Activated CD4-positive, CD25-positive, alpha-beta regulatory T cell treated with anti-CD3 and anti-CD28 coated beads, Interleukin-2, amount 50 U/mL, for 16 hours (primary cell): Measurements from ENCODE around the gene PTPN13.

ENCODE experiments used
- DNase-seq: peaks from one replicate; pipeline ENCODE4 v3.0.0-alpha.2; 2020; ENCODE audit warnings: low read depth, low spot score

PTPN13 gene

DNA sequence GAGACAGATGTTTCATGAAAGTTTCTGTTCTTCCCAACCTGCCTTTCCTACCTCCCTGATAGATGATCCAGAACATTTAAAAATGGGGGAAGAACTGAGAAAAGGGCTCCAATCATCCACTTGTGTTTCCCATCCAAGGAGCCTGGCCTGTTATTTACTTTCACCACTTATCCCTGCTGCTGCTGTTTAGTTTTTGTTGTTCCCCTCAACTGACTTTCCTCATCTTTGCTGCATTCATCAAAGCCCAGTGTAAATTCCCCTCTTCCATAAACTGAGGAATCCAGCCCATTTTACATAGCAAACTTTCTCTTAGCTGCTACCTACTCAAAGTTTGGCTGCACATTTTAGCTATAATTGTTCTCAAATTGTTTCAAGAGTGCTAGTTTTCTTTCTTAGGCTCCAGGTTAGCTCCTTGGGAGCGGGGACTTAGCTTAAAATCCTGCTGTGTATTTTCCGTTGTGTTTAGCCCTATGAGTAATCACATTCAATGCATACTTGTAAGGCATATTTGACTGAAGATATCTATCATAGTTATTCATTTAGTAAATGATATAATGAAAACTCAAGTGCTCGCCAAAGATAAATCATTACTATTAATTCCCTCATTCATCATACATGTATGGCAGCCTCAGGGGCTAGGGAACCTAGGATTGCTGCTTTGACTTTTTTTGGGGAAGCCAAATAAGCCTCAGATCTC is 1.4 kb upstream of the PTPN13 start:
- DNase-seq = no peak

- DNase-seq = no peak
Measured at GRCh38 chr4:86594559-86595425, 677 bp downstream of the PTPN13 start.

DNA sequence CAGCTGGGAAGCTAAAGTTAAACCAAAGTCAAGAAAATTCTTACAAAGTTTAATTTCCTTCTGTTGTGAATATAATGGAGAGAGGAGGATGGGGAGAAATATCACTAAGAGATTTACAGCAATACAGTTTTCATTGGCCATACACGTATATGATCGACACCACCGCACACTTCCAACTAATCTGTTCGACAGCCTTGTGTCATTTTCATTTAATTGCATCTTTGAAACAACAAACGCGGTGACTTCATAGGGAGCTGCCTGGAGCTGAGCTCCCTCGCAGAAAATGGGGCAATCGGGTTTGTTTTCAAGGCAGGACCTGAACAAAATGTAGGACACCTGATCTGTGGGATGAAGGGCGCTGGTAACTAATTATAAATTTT is 1.3 kb downstream of the PTPN13 start:
- DNase-seq = no peak

DNA sequence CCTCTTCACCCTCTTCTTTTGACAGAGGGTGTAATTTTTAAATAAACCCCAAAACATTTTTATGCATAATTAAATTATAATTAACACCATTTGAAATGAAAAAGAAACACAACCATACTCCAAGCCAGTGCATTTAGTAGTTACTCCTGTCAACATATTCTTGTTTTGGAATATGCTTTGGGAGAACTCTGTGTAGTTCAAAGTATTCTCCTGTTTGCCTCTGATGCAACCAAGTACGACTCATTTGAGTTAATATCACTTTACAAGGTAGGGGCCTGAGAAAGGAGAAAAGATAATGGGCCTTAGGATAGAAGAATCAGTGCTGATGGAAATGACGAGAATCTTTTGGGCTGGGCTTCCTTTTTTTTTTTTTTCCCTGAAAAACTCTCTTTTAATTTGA is 2.7 kb downstream of the PTPN13 start:
- DNase-seq = no peak

GRCh38 chr4:86600007-86600653 is 6.0 kb downstream of the PTPN13 start:
- no peak for DNase-seq

GRCh38 chr4:86603311-86603885 is 9.3 kb downstream of the PTPN13 start:
- no peak for DNase-seq

GRCh38 chr4:86606809-86607208 is 12.7 kb downstream of the PTPN13 start:
- no peak for DNase-seq

DNA sequence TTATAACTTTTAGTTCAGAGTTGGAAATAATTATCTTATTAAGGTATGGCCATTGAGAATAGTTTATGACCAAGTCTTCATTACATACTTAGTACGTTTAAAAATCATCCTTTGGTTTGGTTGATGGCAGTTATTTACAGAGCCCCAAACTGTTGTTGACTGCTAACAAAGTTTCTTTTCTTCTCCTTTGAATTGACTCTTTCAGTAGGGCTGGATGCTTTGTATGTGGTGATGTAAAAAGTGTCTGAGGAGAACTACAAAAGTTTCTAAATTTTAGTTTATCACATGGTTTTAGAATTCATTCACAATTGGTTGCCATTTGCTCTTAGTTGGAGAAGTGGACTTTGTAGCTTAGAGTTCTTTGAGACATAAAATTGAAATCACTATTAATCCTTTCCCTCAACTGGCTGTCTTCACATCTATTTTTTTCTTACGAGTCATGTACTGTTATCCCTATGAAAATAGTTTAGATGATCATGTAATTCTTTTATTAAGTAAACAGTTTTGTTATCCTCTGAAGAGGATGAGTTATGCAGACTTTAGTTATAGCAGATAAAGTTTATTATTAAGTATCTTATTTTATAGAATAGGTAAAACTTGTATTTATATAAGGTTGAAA is 14.8 kb downstream of the PTPN13 start:
- no peak for DNase-seq

- DNase-seq = no peak
Measured at GRCh38 chr4:86611757-86612156, 17.6 kb downstream of the PTPN13 start.

DNA sequence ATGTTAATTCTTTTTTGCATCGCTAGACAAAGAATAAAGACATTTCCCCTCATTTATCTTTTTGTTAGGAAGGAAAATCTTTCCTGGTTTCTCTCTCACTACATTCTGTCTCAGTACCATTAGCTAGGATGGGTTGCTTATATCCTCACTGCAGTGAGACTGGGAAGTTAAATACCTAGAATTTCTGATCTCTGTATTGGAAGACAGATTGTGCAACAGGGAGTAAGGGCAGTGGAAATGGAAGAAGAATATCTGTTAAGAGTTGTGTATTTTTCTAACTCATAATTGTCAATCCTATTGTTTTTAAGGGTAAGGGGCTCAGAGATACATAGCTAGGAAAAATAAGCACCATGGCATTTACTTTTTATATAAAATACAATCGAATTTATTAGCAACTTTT is 19.6 kb downstream of the PTPN13 start:
- no peak for DNase-seq

DNA sequence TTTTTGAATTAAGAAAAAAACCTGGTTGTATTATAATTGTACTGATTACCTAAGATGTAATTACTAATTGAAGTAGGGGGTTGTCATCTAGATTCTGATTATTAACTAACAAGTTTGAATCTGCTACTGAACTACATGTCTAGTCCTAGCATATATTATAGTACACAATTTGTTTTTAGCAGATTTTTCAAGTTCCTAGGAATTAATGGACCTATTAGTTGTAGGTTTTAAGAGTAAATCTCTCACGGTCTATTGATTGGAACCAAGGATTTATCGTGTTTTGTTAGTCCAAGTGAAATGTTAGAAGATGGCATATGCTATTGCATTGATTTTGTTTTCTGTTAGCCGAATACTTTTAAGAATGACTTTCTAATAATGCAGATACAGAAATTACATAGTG is 20.8 kb downstream of the PTPN13 start:
- DNase-seq = no peak

- DNase-seq = no peak
Measured at GRCh38 chr4:86615501-86615900, 21.4 kb downstream of the PTPN13 start.

DNA sequence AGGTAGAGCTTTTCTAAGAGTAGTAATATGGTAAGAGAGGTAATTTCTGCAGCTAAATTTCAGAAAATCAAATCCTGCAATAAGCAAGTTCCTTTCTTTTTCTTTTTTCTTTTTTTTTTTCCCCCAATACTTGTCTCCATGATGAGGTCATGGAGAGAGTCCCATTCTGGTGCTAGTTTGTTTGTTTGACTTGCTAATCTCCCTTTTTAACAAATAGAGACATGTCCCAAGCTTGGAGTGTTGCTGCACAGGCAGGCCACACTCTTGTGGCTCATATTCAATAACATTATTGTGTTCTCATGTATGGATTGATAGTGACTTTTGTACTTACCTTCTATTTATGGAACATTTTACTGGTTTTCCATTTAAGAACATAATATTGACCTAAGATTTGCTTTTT is 25.5 kb downstream of the PTPN13 start:
- no peak for DNase-seq

DNA sequence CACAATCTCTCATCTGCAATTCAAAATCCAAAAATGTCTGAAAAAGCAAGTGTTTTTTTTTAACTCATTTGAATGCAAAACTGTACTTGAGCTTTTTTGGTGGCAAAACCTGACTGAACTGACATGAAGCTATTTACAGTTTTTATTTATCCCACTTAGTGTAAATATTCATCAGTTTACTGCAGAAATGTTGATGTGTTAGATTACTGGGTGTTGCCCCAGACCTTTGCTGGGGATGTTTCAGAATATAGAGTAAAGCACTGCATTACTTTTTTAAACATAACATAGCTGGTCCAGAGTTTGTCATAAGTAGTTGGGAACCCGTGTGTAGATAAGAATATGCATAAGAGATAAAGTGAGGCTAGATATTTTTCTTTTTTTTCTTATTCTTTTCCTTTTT is 27.3 kb downstream of the PTPN13 start:
- DNase-seq = no peak

DNA sequence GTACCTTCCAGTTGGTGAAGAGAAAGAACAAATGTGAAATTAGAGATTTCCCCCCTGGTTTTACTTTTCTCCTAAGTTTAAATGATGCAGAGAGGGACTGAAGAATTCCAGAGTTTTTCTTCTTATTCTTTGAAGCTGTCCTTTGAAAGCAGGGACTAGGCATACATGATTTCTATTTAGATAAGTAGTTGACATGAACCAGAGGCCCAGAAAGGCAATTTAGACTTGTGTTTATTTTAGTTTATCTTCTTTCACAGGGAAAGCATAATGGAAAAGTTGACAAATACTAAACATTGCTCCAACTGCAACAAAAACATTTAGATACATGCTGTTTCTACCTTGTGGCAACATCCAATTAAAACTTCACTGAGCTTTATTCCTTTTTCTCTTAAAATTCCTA is 32.0 kb downstream of the PTPN13 start:
- DNase-seq = no peak

DNA sequence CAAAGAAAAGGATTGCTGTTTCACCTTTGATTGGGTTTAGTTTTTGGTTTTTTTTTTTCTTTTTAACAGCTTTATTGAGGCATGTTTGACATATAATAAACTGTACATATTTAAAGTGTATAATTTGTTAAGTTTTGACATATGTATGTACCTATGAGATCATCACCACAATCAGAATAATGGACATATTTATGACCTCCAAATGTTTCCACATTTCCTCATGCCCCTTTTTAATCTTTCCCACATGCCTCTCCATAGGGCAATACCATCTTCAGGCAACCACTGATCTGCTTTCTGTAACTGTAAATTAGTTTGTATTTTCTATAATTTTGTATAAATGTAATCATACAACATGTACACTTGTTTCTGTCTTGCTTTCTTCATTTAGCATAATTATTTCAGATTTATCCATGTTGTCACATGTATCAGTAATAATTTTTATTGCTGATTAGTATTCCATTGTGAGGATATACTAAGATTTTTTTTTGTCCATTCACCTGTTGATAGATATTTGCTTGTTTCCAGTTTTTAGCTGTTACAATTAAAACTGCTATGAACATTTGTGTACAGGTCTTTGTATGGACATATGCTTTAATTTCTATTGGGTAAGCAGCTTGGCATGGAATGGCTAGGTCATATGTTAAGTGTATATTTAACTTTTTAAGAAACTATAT is 33.5 kb downstream of the PTPN13 start:
- no peak for DNase-seq

DNA sequence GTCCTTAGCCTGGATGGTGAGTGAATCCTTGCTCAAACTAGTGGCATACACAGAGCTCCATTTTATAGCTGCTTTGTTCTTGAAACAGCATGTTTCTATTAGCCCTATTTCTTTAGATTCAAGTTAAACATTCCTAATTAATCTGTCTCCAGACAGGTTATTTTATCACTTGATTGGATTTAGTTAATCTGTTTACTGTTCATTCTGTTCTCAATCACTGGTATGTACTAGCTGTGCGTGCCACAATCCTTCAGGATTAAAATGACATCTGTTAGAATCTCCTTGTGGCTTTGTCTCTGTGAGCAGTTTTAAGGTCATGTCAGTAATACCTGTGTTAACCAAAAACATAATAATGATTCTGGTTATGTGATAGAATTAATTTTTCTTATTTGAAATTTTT is 36.5 kb downstream of the PTPN13 start:
- no peak for DNase-seq

DNA sequence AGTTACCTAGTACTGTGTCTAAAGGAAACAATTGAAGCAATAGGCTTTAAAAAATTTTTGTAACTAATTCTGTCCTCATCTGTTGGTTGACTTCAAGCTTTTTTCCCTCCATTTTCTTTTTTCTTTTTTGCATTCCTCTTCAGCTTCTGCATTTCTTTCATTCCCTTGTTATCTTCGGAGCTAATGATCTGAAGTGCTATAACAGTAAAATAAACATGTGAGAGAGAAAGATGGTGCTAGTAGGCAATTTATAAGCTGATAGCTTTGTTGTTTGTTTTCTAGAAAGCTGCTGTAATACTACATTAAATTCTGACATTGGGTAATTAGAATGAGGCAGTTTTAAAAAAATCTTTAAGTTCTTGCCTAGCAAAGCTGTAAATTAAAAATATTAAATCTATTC is 37.1 kb downstream of the PTPN13 start:
- DNase-seq = no peak

DNA sequence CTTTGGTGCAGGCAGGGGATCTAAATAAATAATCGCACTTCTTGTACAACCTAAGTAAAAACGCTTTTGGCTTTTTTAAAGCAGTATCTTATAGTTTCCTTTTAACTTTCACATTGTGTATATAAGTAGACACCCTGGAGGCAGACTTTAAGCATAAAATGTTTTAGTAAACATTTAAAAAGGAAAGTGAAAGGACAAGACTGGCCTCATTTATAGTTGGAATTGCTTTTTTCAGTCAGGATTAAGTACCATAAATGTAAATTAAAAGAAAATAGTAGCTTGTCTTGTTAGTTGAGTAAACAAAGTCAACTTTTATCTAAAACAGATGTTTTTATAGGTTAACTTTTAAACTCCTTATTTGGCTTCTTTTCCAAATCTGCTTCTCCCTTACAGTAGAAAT is 39.7 kb downstream of the PTPN13 start:
- no peak for DNase-seq

GRCh38 chr4:86640469-86640868 is 46.4 kb downstream of the PTPN13 start:
- no peak for DNase-seq

DNA sequence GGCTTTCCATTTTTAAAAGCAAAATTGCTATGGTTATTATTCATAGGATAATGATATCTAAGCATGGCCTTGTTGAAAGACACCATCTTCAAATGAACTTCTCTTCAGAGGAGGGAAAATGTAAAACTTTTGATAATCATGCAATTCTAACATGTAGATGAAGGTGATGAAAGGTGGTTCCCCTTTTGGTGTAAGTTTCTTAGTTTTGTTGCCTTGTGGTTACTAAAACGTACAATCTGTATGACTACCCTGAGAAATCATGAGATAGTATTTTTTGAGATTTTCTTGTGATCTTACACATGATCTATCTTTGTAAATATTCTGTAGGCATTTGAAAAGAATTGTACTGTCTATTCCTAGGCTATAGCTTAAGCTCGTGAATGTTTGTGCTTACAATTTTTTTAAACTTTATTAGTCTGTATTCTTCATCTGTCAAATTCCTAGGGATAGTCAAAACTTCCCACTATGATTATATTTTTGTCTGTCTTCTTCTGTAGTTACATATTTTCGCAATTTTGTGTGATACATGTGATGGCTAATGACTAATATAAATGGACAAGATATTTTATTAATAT is 47.5 kb downstream of the PTPN13 start:
- DNase-seq = no peak
